GM23338 (cell line): ENCODE measurements around the gene NUDT15. TPM values are rescaled to one million over a fixed set of nuclear protein-coding genes. Genes with fewer than 3 reads are reported as not detected.

Experiments used
- CREB1 ChIP-seq: fragments of 250-450 bp; sonication (Bioruptor Pico); IDR thresholded peaks from 2 replicates; pipeline ENCODE4 v1.5.0; 2020; ENCODE audit warnings: low read depth, mild to moderate bottlenecking, moderate library complexity
- EZH2 ChIP-seq: fragments of 200-600 bp; sonication (generic); IDR thresholded peaks from one replicate; pipeline ENCODE4 v1.8.0; 2017; ENCODE audit warnings: antibody characterized with exemption, mild to moderate bottlenecking, low read depth; ENCODE audit not compliant: unreplicated experiment
- POLR2AphosphoS5 ChIP-seq: IDR thresholded peaks from 2 replicates; pipeline ENCODE4 v1.6.1; 2016; ENCODE audit warnings: antibody characterized with exemption, low read depth
- STAT1 ChIP-seq: IDR thresholded peaks from one replicate; pipeline ENCODE4 v1.6.1; 2016; ENCODE audit warnings: antibody characterized with exemption; ENCODE audit not compliant: unreplicated experiment
- ZNF114 ChIP-seq: fragments of 250-450 bp; sonication (Bioruptor Pico); IDR thresholded peaks from 2 replicates; pipeline ENCODE4 v1.5.0; 2020; ENCODE audit warnings: mild to moderate bottlenecking, moderate library complexity
- ZNF331 ChIP-seq: fragments of 250-450 bp; sonication (Bioruptor Pico); IDR thresholded peaks from 2 replicates; pipeline ENCODE4 v1.5.0; 2020; ENCODE audit warnings: low read depth, mild to moderate bottlenecking, moderate library complexity
- polyA plus RNA-seq: library from polyadenylated mRNA; unstranded; fragments of >200 nt; fragmentation: Nextera tagmentation; extraction: Ambion mirVana; gene quantifications from 2 replicates; pipeline ENCODE4 v1.2.1, GENCODE V29; 2016
- total RNA-seq: library from RNA; depleted of rRNA; stranded (reverse); fragments of >200 nt; shearing (Covaris generic); gene quantifications from 2 replicates; pipeline ENCODE4 v1.2.3, GENCODE V29; 2014
- TF ChIP-seq, protein P1 (sequence below): fragments of 250-450 bp; sonication (Bioruptor Pico); IDR thresholded peaks from 2 replicates; pipeline ENCODE4 v1.5.0; 2020; ENCODE audit warnings: mild to moderate bottlenecking, moderate library complexity
- TF ChIP-seq, protein P2 (sequence below): IDR thresholded peaks from 2 replicates; pipeline ENCODE4 v1.6.1; 2016; ENCODE audit warnings: antibody characterized with exemption
- TF ChIP-seq, protein P3 (sequence below), 2 experiments: fragments of 200-600 bp in 1 of 2; sonication (generic) in 1 of 2; conservative IDR thresholded peaks; 2 replicates each; pipeline versions ENCODE4 v1.5.1 to v1.6.1; 2016 to 2017; ENCODE audit warnings: antibody characterized with exemption in 2 of 2, low read depth in 2 of 2, mild to moderate bottlenecking in 2 of 2, moderate library complexity in 1 of 2

The NUDT15 gene
- total and polyA plus RNA-seq, 2 experiments from 2014 or later: 59.3 TPM

DNA sequence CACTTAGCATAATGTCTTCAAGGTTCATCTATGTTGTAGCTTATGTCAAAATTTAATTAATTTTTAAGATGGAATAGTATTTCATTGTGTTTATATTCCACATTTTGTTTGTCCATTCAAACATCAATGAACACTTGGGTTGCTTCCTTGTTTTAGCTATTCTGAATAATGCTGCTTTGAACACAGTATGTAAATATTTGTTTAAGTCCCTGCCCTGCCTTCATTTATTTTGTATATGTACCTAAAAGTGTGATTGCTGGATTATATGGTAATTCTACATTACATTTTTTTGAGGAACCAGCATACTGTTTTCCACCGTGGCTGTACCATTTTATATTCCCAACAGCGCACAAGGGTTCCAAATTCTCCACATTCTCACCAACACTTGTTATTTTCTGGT is 18.9 kb upstream of the NUDT15 start (continued):
- TF ChIP-seq, protein P1, sequence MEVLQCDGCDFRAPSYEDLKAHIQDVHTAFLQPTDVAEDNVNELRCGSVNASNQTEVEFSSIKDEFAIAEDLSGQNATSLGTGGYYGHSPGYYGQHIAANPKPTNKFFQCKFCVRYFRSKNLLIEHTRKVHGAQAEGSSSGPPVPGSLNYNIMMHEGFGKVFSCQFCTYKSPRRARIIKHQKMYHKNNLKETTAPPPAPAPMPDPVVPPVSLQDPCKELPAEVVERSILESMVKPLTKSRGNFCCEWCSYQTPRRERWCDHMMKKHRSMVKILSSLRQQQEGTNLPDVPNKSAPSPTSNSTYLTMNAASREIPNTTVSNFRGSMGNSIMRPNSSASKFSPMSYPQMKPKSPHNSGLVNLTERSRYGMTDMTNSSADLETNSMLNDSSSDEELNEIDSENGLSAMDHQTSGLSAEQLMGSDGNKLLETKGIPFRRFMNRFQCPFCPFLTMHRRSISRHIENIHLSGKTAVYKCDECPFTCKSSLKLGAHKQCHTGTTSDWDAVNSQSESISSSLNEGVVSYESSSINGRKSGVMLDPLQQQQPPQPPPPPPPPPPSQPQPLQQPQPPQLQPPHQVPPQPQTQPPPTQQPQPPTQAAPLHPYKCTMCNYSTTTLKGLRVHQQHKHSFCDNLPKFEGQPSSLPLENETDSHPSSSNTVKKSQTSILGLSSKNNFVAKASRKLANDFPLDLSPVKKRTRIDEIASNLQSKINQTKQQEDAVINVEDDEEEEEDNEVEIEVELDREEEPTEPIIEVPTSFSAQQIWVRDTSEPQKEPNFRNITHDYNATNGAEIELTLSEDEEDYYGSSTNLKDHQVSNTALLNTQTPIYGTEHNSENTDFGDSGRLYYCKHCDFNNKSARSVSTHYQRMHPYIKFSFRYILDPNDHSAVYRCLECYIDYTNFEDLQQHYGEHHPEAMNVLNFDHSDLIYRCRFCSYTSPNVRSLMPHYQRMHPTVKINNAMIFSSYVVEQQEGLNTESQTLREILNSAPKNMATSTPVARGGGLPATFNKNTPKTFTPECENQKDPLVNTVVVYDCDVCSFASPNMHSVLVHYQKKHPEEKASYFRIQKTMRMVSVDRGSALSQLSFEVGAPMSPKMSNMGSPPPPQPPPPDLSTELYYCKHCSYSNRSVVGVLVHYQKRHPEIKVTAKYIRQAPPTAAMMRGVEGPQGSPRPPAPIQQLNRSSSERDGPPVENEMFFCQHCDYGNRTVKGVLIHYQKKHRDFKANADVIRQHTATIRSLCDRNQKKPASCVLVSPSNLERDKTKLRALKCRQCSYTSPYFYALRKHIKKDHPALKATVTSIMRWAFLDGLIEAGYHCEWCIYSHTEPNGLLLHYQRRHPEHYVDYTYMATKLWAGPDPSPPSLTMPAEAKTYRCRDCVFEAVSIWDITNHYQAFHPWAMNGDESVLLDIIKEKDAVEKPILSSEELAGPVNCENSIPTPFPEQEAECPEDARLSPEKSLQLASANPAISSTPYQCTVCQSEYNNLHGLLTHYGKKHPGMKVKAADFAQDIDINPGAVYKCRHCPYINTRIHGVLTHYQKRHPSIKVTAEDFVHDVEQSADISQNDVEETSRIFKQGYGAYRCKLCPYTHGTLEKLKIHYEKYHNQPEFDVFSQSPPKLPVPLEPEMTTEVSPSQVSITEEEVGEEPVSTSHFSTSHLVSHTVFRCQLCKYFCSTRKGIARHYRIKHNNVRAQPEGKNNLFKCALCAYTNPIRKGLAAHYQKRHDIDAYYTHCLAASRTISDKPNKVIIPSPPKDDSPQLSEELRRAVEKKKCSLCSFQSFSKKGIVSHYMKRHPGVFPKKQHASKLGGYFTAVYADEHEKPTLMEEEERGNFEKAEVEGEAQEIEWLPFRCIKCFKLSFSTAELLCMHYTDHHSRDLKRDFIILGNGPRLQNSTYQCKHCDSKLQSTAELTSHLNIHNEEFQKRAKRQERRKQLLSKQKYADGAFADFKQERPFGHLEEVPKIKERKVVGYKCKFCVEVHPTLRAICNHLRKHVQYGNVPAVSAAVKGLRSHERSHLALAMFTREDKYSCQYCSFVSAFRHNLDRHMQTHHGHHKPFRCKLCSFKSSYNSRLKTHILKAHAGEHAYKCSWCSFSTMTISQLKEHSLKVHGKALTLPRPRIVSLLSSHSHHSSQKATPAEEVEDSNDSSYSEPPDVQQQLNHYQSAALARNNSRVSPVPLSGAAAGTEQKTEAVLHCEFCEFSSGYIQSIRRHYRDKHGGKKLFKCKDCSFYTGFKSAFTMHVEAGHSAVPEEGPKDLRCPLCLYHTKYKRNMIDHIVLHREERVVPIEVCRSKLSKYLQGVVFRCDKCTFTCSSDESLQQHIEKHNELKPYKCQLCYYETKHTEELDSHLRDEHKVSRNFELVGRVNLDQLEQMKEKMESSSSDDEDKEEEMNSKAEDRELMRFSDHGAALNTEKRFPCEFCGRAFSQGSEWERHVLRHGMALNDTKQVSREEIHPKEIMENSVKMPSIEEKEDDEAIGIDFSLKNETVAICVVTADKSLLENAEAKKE (CRISPR knock-in tag): no peak
- TF ChIP-seq STAT1 (no peak), ZNF114 (CRISPR knock-in tag) (no peak), POLR2AphosphoS5 (no peak), CREB1 (CRISPR knock-in tag) (no peak), ZNF331 (no peak), EZH2 (no peak)
- TF ChIP-seq, protein P2, sequence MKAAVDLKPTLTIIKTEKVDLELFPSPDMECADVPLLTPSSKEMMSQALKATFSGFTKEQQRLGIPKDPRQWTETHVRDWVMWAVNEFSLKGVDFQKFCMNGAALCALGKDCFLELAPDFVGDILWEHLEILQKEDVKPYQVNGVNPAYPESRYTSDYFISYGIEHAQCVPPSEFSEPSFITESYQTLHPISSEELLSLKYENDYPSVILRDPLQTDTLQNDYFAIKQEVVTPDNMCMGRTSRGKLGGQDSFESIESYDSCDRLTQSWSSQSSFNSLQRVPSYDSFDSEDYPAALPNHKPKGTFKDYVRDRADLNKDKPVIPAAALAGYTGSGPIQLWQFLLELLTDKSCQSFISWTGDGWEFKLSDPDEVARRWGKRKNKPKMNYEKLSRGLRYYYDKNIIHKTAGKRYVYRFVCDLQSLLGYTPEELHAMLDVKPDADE: no peak
- TF ChIP-seq, protein P3, sequence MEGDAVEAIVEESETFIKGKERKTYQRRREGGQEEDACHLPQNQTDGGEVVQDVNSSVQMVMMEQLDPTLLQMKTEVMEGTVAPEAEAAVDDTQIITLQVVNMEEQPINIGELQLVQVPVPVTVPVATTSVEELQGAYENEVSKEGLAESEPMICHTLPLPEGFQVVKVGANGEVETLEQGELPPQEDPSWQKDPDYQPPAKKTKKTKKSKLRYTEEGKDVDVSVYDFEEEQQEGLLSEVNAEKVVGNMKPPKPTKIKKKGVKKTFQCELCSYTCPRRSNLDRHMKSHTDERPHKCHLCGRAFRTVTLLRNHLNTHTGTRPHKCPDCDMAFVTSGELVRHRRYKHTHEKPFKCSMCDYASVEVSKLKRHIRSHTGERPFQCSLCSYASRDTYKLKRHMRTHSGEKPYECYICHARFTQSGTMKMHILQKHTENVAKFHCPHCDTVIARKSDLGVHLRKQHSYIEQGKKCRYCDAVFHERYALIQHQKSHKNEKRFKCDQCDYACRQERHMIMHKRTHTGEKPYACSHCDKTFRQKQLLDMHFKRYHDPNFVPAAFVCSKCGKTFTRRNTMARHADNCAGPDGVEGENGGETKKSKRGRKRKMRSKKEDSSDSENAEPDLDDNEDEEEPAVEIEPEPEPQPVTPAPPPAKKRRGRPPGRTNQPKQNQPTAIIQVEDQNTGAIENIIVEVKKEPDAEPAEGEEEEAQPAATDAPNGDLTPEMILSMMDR (conservative IDR thresholded peaks at IDR 0.05; ENCODE audit: low read depth in 2 of 2): no peak
